B cell (primary cell): Measurements from ENCODE around the gene SAFB. TPM values are rescaled to one million over a fixed set of nuclear protein-coding genes. Genes with fewer than 3 reads are reported as not detected.

Source experiments
- ATAC-seq: fragments of 200-7000 bp; cut with Tn5 transposase; one replicate; pipeline ENCODE4 v1.10.0; 2021; ENCODE audit warnings: low read depth, mild to moderate bottlenecking, moderate number of reproducible peaks, moderate library complexity
- CTCF ChIA-PET: fragments of 350-600 bp; sonication (Branson Sonifier 250); formaldehyde crosslinking; loops from one replicate; lab custom pipeline; 2021; ENCODE audit warnings: antibody characterized with exemption, inconsistent platforms; lab: Charles Lee
- POLR2A ChIA-PET: fragments of 350-600 bp; sonication (Branson Sonifier 250); formaldehyde crosslinking; loops from one replicate; lab custom pipeline; 2021; ENCODE audit warnings: antibody characterized with exemption; lab: Charles Lee
- DNase-seq: peaks from one replicate; pipeline ENCODE4 v3.0.0; 2013
- H2AFZ ChIP-seq: 2 replicates; pipeline ENCODE4 v1.6.1; 2012; ENCODE audit warnings: mild to moderate bottlenecking, low read depth, low read length; ENCODE audit not compliant: insufficient read depth, poor library complexity, severe bottlenecking
- H3K27ac ChIP-seq, 2 donors: 1 replicate in 1 of 2; 2 replicates in 1 of 2; pipeline ENCODE4 v1.5.1; 2012 to 2013; ENCODE audit warnings: low read length in 2 of 2, mild to moderate bottlenecking in 2 of 2, moderate library complexity in 1 of 2
- H3K27me3 ChIP-seq, 4 experiments: fragments of 200-600 bp in 1 of 4; sonication (generic) in 1 of 4; replicated peaks in 1 of 4; 1 replicate in 2 of 4; 2 replicates in 2 of 4; pipeline versions ENCODE4 v1.6.1 to v1.7.0; 2013 to 2016; ENCODE audit warnings: low read length in 3 of 4, mild to moderate bottlenecking in 2 of 4, mixed read lengths in 1 of 4, moderate library complexity in 1 of 4; ENCODE audit not compliant: insufficient read depth in 4 of 4, control insufficient read depth in 3 of 4; ENCODE audit errors: control extremely low read depth in 1 of 4
- H3K36me3 ChIP-seq, 2 experiments: replicated peaks in 1 of 2; 1 replicate in 1 of 2; 2 replicates in 1 of 2; pipeline versions ENCODE4 v1.6.1 to v1.7.1; 2013; ENCODE audit warnings: low read length in 1 of 2; ENCODE audit not compliant: insufficient read depth in 2 of 2, control insufficient read depth in 1 of 2; ENCODE audit errors: control extremely low read depth in 1 of 2, extremely low read depth in 1 of 2
- H3K4me1 ChIP-seq, 2 donors: fragments of 200-600 bp in 1 of 2; sonication (generic) in 1 of 2; 1 replicate in 1 of 2; 2 replicates in 1 of 2; pipeline versions ENCODE4 v1.5.1 to v1.6.1; 2013 to 2017; ENCODE audit warnings: low read length in 2 of 2; ENCODE audit not compliant: control insufficient read depth in 2 of 2, insufficient read depth in 2 of 2
- H3K4me2 ChIP-seq: replicated peaks from 2 replicates; pipeline ENCODE3; 2012; ENCODE audit warnings: mild to moderate bottlenecking, low read depth, low read length; ENCODE audit not compliant: poor library complexity, severe bottlenecking
- H3K4me3 ChIP-seq, 5 experiments: fragments of 200-600 bp in 1 of 5; sonication (generic) in 1 of 5; 1 replicate in 3 of 5; 2 replicates in 2 of 5; pipeline versions ENCODE4 v1.5.1 to v1.7.0; 2011 to 2016; ENCODE audit warnings: low read length in 4 of 5, mild to moderate bottlenecking in 4 of 5, low read depth in 2 of 5, control low read depth in 1 of 5, moderate library complexity in 1 of 5; ENCODE audit not compliant: insufficient read depth in 1 of 5; ENCODE audit errors: control extremely low read depth in 1 of 5, extremely low read depth in 1 of 5
- H3K79me2 ChIP-seq: fragments of 200-600 bp; sonication (generic); one replicate; pipeline ENCODE4 v1.6.0; 2016; ENCODE audit warnings: low read length; ENCODE audit not compliant: control insufficient read depth, insufficient read depth
- H3K9ac ChIP-seq: fragments of 200-600 bp; sonication (generic); 2 replicates; pipeline ENCODE4 v1.6.1; 2017; ENCODE audit warnings: mild to moderate bottlenecking, low read length, moderate library complexity
- H3K9me3 ChIP-seq, 3 donors: one replicate each; pipeline versions ENCODE4 v1.6.1 to v1.7.1; 2013; ENCODE audit warnings: low read length in 2 of 3; ENCODE audit not compliant: control insufficient read depth in 2 of 3, insufficient read depth in 1 of 3; ENCODE audit errors: control extremely low read depth in 1 of 3
- H4K20me1 ChIP-seq: 2 replicates; pipeline ENCODE4 v1.6.0; 2012; ENCODE audit warnings: mild to moderate bottlenecking, low read length; ENCODE audit not compliant: insufficient read depth, control insufficient read depth, poor library complexity, severe bottlenecking
- H3K27ac Mint-ChIP-seq: one replicate; pipeline ENCODE4 v1.8.0; 2021; ENCODE audit warnings: mixed read lengths
- H3K27me3 Mint-ChIP-seq: one replicate; pipeline ENCODE4 v1.8.0; 2021; ENCODE audit warnings: mixed read lengths
- H3K4me1 Mint-ChIP-seq: one replicate; pipeline ENCODE4 v1.8.0; 2021; ENCODE audit warnings: mixed read lengths
- H3K4me3 Mint-ChIP-seq: one replicate; pipeline ENCODE4 v1.8.0; 2021; ENCODE audit warnings: mixed read lengths
- H3K9me3 Mint-ChIP-seq: one replicate; pipeline ENCODE4 v1.8.0; 2022; ENCODE audit warnings: mixed read lengths; ENCODE audit not compliant: insufficient read depth
- CTCF ChIP-seq: fragments of 200-600 bp; IDR thresholded peaks from one replicate; pipeline ENCODE4 v1.8.0; 2022; ENCODE audit warnings: antibody characterized with exemption, mild to moderate bottlenecking
- EZH2 ChIP-seq: IDR thresholded peaks from 2 replicates; pipeline ENCODE4 v1.6.1; 2012; ENCODE audit warnings: borderline replicate concordance, low read depth, mild to moderate bottlenecking, moderate library complexity, low read length; ENCODE audit not compliant: insufficient read depth, poor library complexity, severe bottlenecking
- WGBS: methylation state at CpG from one replicate; pipeline ENCODE4 v1.1.5; 2013; ENCODE audit warnings: missing lambda C conversion rate; ENCODE audit not compliant: insufficient coverage; 5-methylcytosine and 5-hydroxymethylcytosine counted together
- intact Hi-C: fragments of 100-400 bp; cut with micrococcal nuclease; formaldehyde crosslinking; loops from one replicate; pipeline ENCODE4 v1.10.0; 2022
- polyA plus RNA-seq: library from polyadenylated mRNA; depleted of rRNA; stranded (reverse); fragments of >200 nt; gene quantifications from 2 replicates; pipeline ENCODE4 v1.2.3, GENCODE V29; 2012
- total RNA-seq, 2 donors: library from RNA; stranded (reverse); fragments of 120-200 nt in 1 of 2; gene quantifications; 1 replicate in 1 of 2; 2 replicates in 1 of 2; pipeline versions ENCODE4 v1.2.3 to v1.2.4, GENCODE V29; 2013 to 2022

The SAFB gene
- total and polyA plus RNA-seq, 2 donors (not counting 1 experiment from before 2014, with no cell fraction given) = 91.0 to 221 TPM

DNA sequence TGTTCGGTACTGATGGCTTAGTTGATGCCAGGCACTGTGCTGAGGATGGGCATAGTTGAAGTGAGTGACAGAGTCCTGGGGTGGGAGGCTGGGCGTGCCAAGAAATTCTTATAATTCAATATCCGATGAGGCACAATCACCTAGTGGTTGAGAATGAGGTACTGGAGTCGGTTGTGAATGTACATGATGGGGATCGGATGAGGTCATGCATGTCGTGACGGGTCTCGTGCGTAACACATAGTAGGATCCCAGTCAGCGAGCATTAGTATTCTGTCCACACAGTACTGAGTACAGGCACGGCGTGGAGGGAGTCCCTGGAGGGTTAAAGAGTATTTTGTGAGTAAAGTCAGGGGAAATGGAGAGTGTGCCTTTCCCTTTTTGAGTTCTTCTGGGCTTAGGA is 2.8 kb downstream of the SAFB start:
- H3K9me3 ChIP-seq = no peaks in the 10 kb centered on the region
- H3K27ac ChIP-seq = peak overlapping the region in 1 of 2 donors; percentile 95
- peaks cover 92% of the 10 kb centered on the region for H3K79me2 ChIP-seq
- H3K27ac Mint-ChIP-seq = peak overlapping the region; percentile 91
- H3K9me3 Mint-ChIP-seq = no peaks in the 10 kb centered on the region
- no peak overlapping the region for H3K9ac ChIP-seq
- H3K36me3 ChIP-seq = peaks cover 12 to 62% of the 10 kb centered on the region in 2 experiments
- peaks cover 78% of the 10 kb centered on the region for H3K4me1 Mint-ChIP-seq
- no peak overlapping the region for H2AFZ ChIP-seq
- 82% methylated on average over 12 of the region's 12 CpGs for WGBS
- H3K27me3 ChIP-seq = no peaks in the 10 kb centered on the region
- peaks cover 85% of the 10 kb centered on the region for H4K20me1 ChIP-seq
- H3K27me3 Mint-ChIP-seq = no peaks in the 10 kb centered on the region
- POLR2A ChIA-PET = interaction anchor here (0.6 kb wide), 1 partner anchor 15 kb away, joined by 10 read pairs; no protein-coding TSS in a partner anchor
- peak overlapping the region; percentile 90 for H3K4me2 ChIP-seq
- CTCF ChIA-PET = interaction anchor here (1.4 kb wide), 1 partner anchor 64 kb away, joined by 5 read pairs; the partner anchor contains the start of gene RPL36
- no peak for ATAC-seq
- TF ChIP-seq EZH2 (no peak), CTCF (no peak)
- no peak overlapping the region for H3K4me3 ChIP-seq
- no peak for DNase-seq
- peaks cover 73 to 78% of the 10 kb centered on the region in 2 donors for H3K4me1 ChIP-seq
- peak overlapping the region; percentile 99 for H3K4me3 Mint-ChIP-seq
- intact Hi-C loops = loop anchor here (10.0 kb wide), 2 partner anchors 491 to 1151 kb away; partner anchors contain the start of gene HDGFL2

GRCh38 chr19:5627395-5627904 is 4.6 kb downstream of the SAFB start:
- peak overlapping the region; percentile 14 for H3K4me2 ChIP-seq
- no peak overlapping the region for H3K9ac ChIP-seq
- TF ChIP-seq EZH2 = no peak
- TF ChIP-seq CTCF = no peak
- no peaks in the 10 kb centered on the region for H3K27me3 ChIP-seq
- H3K27ac Mint-ChIP-seq = peak overlapping the region; percentile 78
- intact Hi-C loops = loop anchor here (10.0 kb wide), 2 partner anchors 493 to 1153 kb away; partner anchors contain the start of gene HDGFL2
- H3K9me3 Mint-ChIP-seq = no peaks in the 10 kb centered on the region
- peaks cover 82% of the 10 kb centered on the region for H3K4me1 Mint-ChIP-seq
- H3K36me3 ChIP-seq = peaks cover 15 to 67% of the 10 kb centered on the region in 2 experiments
- H3K4me3 Mint-ChIP-seq = peak overlapping the region; percentile 38
- no peaks in the 10 kb centered on the region for H3K9me3 ChIP-seq
- H2AFZ ChIP-seq = no peak overlapping the region
- peaks cover 94% of the 10 kb centered on the region for H3K79me2 ChIP-seq
- CTCF ChIA-PET = interaction anchor here (0.7 to 1.4 kb wide), 2 partner anchors 60 to 62 kb away, joined by 3 to 5 read pairs; partner anchors contain the start of gene RPL36
- peak overlapping the region; percentile 45 to 95 for H3K27ac ChIP-seq
- POLR2A ChIA-PET = interaction anchor here (0.5 to 0.6 kb wide), 2 partner anchors 88 to 1149 kb away, joined by 3 to 6 read pairs; no protein-coding TSS in a partner anchor
- peaks cover 61 to 69% of the 10 kb centered on the region in 2 donors for H3K4me1 ChIP-seq
- no peaks in the 10 kb centered on the region for H3K27me3 Mint-ChIP-seq
- H3K4me3 ChIP-seq = no peak overlapping the region
- WGBS = 19% methylated on average over 4 of the region's 6 CpGs
- ATAC-seq (peak; percentile 8), DNase-seq (peak; percentile 85)
- H4K20me1 ChIP-seq = peaks cover 89% of the 10 kb centered on the region
